PFSK-1 (cell line): Measurements from ENCODE around the gene BZW1.

Source experiments
- FOXP2 ChIP-seq: optimal IDR thresholded peaks from 2 replicates; pipeline ENCODE3; 2011; ENCODE audit warnings: borderline replicate concordance, control low read depth, inconsistent platforms; ENCODE audit not compliant: insufficient read depth; ENCODE audit errors: extremely low read length, extremely low read depth
- POLR2AphosphoS5 ChIP-seq: IDR thresholded peaks from 2 replicates; pipeline ENCODE4 v1.6.1; 2012; ENCODE audit warnings: low read depth, mild to moderate bottlenecking, control low read depth, low read length, moderate library complexity
- REST ChIP-seq, 2 experiments: IDR thresholded peaks; 2 replicates each; pipeline versions ENCODE4 v1.6.1 to v1.8.0; 2011 to 2012; ENCODE audit warnings: low read depth in 2 of 2, low read length in 2 of 2, control low read depth in 1 of 2, inconsistent platforms in 1 of 2, mild to moderate bottlenecking in 1 of 2, moderate library complexity in 1 of 2; ENCODE audit not compliant: insufficient read depth in 1 of 2
- SIN3A ChIP-seq: IDR thresholded peaks from 2 replicates; pipeline ENCODE4 v1.6.1; 2012; ENCODE audit warnings: mild to moderate bottlenecking, low read length, moderate library complexity, borderline replicate concordance; ENCODE audit not compliant: insufficient read depth
- TAF1 ChIP-seq: IDR thresholded peaks from 2 replicates; pipeline ENCODE4 v1.6.1; 2012; ENCODE audit warnings: low read length, control low read depth, borderline replicate concordance; ENCODE audit not compliant: insufficient read depth

BZW1 gene

GRCh38 chr2:200812122-200813022 is 662 bp downstream of the BZW1 start:
- no peak for TF ChIP-seq POLR2AphosphoS5
- TF ChIP-seq REST (IDR thresholded peaks at IDR 0.05; ENCODE audit: insufficient read depth in 1 of 2, low read depth in 2 of 2, low read length in 2 of 2), result no peak
- TF ChIP-seq SIN3A, result no peak
- TF ChIP-seq FOXP2, result peak; percentile 21
- TF ChIP-seq TAF1, result 0 out of 2 replicates have a peak, but pooled peaks have one; percentile 55

DNA sequence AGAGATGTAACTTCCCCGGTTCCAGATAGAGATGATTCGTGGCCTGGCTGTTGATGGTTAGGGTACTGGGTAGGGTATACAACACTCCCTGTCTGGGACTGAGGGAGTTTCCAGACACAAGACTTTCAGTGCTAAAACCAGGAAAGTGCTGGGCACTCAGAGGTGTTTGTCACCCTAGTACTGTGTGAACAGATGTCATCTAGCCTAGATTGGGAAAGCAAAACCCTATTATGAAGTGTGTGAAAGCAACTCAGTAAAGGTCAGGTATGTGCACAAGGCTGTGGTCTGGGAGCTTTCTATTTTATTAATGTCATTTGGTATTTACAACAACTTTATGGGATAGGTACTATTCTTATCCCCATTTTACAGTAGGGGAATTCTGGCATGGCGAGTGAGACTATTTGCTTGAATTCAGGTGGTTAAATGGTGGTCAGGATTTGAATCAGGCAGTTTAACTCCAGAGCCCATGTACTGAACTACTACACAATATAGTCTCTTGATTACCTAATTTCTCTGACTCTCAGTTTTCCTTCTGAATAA is 2.6 kb downstream of the BZW1 start:
- no peak for TF ChIP-seq SIN3A
- no peak for TF ChIP-seq TAF1
- TF ChIP-seq FOXP2, result no peak
- no peak for TF ChIP-seq REST (IDR thresholded peaks at IDR 0.05; ENCODE audit: insufficient read depth in 1 of 2, low read depth in 2 of 2, low read length in 2 of 2)
- TF ChIP-seq POLR2AphosphoS5, result no peak

- TF ChIP-seq SIN3A, result no peak
- no peak for TF ChIP-seq REST (IDR thresholded peaks at IDR 0.05; ENCODE audit: insufficient read depth in 1 of 2, low read depth in 2 of 2, low read length in 2 of 2)
- no peak for TF ChIP-seq POLR2AphosphoS5
- no peak for TF ChIP-seq FOXP2
- TF ChIP-seq TAF1, result no peak
These were observed 3.2 kb downstream of the BZW1 start for GRCh38 chr2:200814917-200815316.

- TF ChIP-seq SIN3A, result no peak
- TF ChIP-seq REST (IDR thresholded peaks at IDR 0.05; ENCODE audit: insufficient read depth in 1 of 2, low read depth in 2 of 2, low read length in 2 of 2), result no peak
- TF ChIP-seq TAF1, result no peak
- no peak for TF ChIP-seq FOXP2
- TF ChIP-seq POLR2AphosphoS5, result no peak
These were observed 9.0 kb downstream of the BZW1 start for GRCh38 chr2:200820573-200821234.
